Large intestine (tissue), 3 donors: ENCODE data around the gene MAN1A1. TPM values are rescaled to one million over a fixed set of nuclear protein-coding genes. Genes with fewer than 3 reads are reported as not detected.

Source experiments
- DNase-seq, 2 donors: peaks; one replicate each; pipeline versions ENCODE4 v3.0.0 to v3.0.0-alpha.2; 2013
- H3K27ac ChIP-seq: one replicate; pipeline ENCODE4 v1.5.1; 2013; ENCODE audit warnings: low read length
- H3K27me3 ChIP-seq: 2 replicates; pipeline ENCODE4 v1.6.1; 2013; ENCODE audit warnings: low read length; ENCODE audit not compliant: control insufficient read depth, insufficient read depth
- H3K36me3 ChIP-seq: 2 replicates; pipeline ENCODE4 v1.6.1; 2013; ENCODE audit warnings: low read length; ENCODE audit not compliant: control insufficient read depth, insufficient read depth
- H3K4me1 ChIP-seq: one replicate; pipeline ENCODE4 v1.6.1; 2013; ENCODE audit warnings: low read length; ENCODE audit not compliant: control insufficient read depth, insufficient read depth
- H3K4me3 ChIP-seq: one replicate; pipeline ENCODE4 v1.5.1; 2013; ENCODE audit warnings: low read length
- H3K9me3 ChIP-seq: one replicate; pipeline ENCODE4 v1.6.1; 2013; ENCODE audit warnings: mild to moderate bottlenecking, low read depth, low read length, moderate library complexity; ENCODE audit not compliant: control insufficient read depth
- WGBS: methylation state at CpG from one replicate; pipeline ENCODE4 v1.1.5; 2013; ENCODE audit warnings: low lambda C conversion rate; ENCODE audit not compliant: insufficient coverage; 5-methylcytosine and 5-hydroxymethylcytosine counted together
- polyA plus RNA-seq: library from polyadenylated mRNA; unstranded; fragments of 120-200 nt; gene quantifications from one replicate; pipeline ENCODE4 v1.2.1, GENCODE V29; 2013

The MAN1A1 gene
- polyA plus RNA-seq, 1 donor = 123 TPM

- Histone ChIP-seq H3K4me3 (no peak overlapping the region), H3K27me3 (no peaks in the 10 kb centered on the region), H3K4me1 (peaks cover 2% of the 10 kb centered on the region), H3K9me3 (no peaks in the 10 kb centered on the region), H3K27ac (no peak overlapping the region), H3K36me3 (no peaks in the 10 kb centered on the region)
- DNase-seq = no peak
- no CpG with 5 or more reads among the region's 3 CpGs for WGBS
Observed at GRCh38 chr6:119133400-119133799, 216.2 kb downstream of the MAN1A1 start.

GRCh38 chr6:119132261-119132981 is 217.1 kb downstream of the MAN1A1 start:
- H3K9me3 ChIP-seq = no peaks in the 10 kb centered on the region
- no peak overlapping the region for H3K4me3 ChIP-seq
- no peak for DNase-seq
- H3K27ac ChIP-seq = no peak overlapping the region
- no peaks in the 10 kb centered on the region for H3K36me3 ChIP-seq
- H3K4me1 ChIP-seq = peaks cover 2% of the 10 kb centered on the region
- WGBS = 100% methylated on average over 1 of the region's 6 CpGs
- no peaks in the 10 kb centered on the region for H3K27me3 ChIP-seq

- Histone ChIP-seq H3K4me3 (no peak overlapping the region), H3K4me1 (peaks cover 2% of the 10 kb centered on the region), H3K27ac (no peak overlapping the region), H3K9me3 (peaks cover 2% of the 10 kb centered on the region), H3K27me3 (no peaks in the 10 kb centered on the region), H3K36me3 (no peaks in the 10 kb centered on the region)
- DNase-seq = peak in 1 of 2 donors; percentile 40
- WGBS = no CpG with 5 or more reads among the region's 2 CpGs
Observed at GRCh38 chr6:119129968-119130484, 219.5 kb downstream of the MAN1A1 start.

GRCh38 chr6:119129148-119129967 is 220.2 kb downstream of the MAN1A1 start:
- DNase-seq = peak; percentile 35 to 62
- WGBS = 0% methylated on average over 1 of the region's 4 CpGs
- Histone ChIP-seq H3K4me1 (peaks cover 2% of the 10 kb centered on the region), H3K36me3 (no peaks in the 10 kb centered on the region), H3K9me3 (peaks cover 2% of the 10 kb centered on the region), H3K27me3 (no peaks in the 10 kb centered on the region), H3K4me3 (no peak overlapping the region), H3K27ac (no peak overlapping the region)

GRCh38 chr6:119128252-119128912 is 221.2 kb downstream of the MAN1A1 start:
- H3K36me3 ChIP-seq = no peaks in the 10 kb centered on the region
- 60% methylated on average over 1 of the region's 2 CpGs for WGBS
- no peak for DNase-seq
- H3K27ac ChIP-seq = no peak overlapping the region
- H3K4me1 ChIP-seq = peaks cover 2% of the 10 kb centered on the region
- no peaks in the 10 kb centered on the region for H3K27me3 ChIP-seq
- no peak overlapping the region for H3K4me3 ChIP-seq
- H3K9me3 ChIP-seq = peaks cover 2% of the 10 kb centered on the region

- H3K4me1 ChIP-seq = peaks cover 2% of the 10 kb centered on the region
- DNase-seq = no peak
- no peak overlapping the region for H3K27ac ChIP-seq
- peaks cover 2% of the 10 kb centered on the region for H3K9me3 ChIP-seq
- WGBS = 100% methylated on average over 1 of the region's 1 CpG
- no peaks in the 10 kb centered on the region for H3K27me3 ChIP-seq
- H3K36me3 ChIP-seq = no peaks in the 10 kb centered on the region
- H3K4me3 ChIP-seq = no peak overlapping the region
Observed at GRCh38 chr6:119127627-119128026, 221.9 kb downstream of the MAN1A1 start.
